SK-N-SH treated with all-trans-retinoic acid at 6 μM for 48 hours (cell line): Measurements from ENCODE around the gene KNCN.

Experiments used
- ARNTL ChIP-seq: fragments of 450-650 bp; formaldehyde crosslinking; IDR thresholded peaks from 2 replicates; pipeline ENCODE4 v1.5.0; 2020; ENCODE audit warnings: low read depth, mild to moderate bottlenecking, moderate library complexity, borderline replicate concordance
- RARB ChIP-seq: fragments of 250-450 bp; sonication (Bioruptor Pico); IDR thresholded peaks from 2 replicates; pipeline ENCODE4 v1.8.0; 2021; ENCODE audit warnings: mild to moderate bottlenecking, moderate library complexity

DNA sequence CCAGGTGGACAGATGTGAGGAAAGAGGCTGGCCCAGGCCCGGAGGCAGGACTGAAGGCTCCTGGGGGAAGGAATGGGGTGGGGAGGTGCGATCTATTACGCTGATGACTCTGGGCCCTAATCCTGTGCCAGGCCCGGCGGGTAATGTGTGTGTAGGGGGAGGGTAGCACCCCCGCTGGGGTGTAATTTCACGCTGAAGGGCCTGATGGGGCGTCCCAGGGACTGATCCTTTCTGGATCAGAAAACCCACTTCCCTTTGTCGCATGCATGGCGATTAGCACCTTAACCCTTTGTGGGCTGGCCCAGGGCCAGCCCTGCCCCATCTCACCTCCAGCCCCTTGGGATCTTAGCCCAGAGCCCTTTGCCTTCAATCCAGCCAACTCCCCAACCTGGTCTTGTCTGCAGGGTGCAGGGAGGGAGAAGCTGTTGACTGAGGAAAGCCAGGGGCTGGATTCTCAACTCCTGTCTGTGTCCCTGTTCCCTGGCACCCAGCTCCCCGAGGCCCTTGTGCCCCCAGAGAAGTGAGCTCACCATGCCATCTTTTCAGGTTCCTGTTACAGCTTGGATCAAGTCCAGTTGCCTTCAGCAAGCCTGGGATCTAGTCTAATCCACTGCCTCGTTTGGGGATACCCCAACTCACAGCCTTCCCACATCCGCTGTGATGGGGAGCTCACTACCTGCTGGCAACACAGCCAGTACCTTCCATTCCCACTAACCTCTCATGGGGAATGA is 26.0 kb downstream of the KNCN start:
- TF ChIP-seq ARNTL (CRISPR knock-in tag): no peak
- no peak for TF ChIP-seq RARB (CRISPR knock-in tag)
